Measurements from ENCODE around the gene BUD31.

- TF ChIP-seq CTCF (IDR thresholded peaks at IDR 0.05) (no peak), POLR2A (IDR thresholded peaks at IDR 0.05) (no peak)
Measured at GRCh38 chr7:99363286-99363685, 45.5 kb upstream of the BUD31 start.
